Fibroblast of peridontal ligament (primary cell): ENCODE data around the gene NCAN.
"Not testable (repeated sequence)": the region's sequence is repeated elsewhere in the genome, so short reads cannot be mapped to it uniquely, and the experiment has no call there.

ENCODE experiments used
- DNase-seq: peaks from one replicate; pipeline ENCODE4 v3.0.0-alpha.2; 2010; ENCODE audit errors: extremely low read depth

The NCAN gene

GRCh38 chr19:19224150-19224851 lies 12.5 kb downstream of the NCAN start:
- no peak for DNase-seq

GRCh38 chr19:19224852-19225494 lies 13.2 kb downstream of the NCAN start:
- DNase-seq, result peak; percentile 25

GRCh38 chr19:19226204-19226603 lies 14.4 kb downstream of the NCAN start:
- DNase-seq, result no peak

GRCh38 chr19:19226663-19227062 lies 14.9 kb downstream of the NCAN start:
- DNase-seq, result no peak

- DNase-seq, result no peak
Measured at GRCh38 chr19:19227217-19227616, 15.5 kb downstream of the NCAN start.

GRCh38 chr19:19229701-19230100 lies 17.9 kb downstream of the NCAN start:
- no peak for DNase-seq

GRCh38 chr19:19230999-19231398 lies 19.2 kb downstream of the NCAN start:
- no peak for DNase-seq

GRCh38 chr19:19232261-19232721 lies 20.5 kb downstream of the NCAN start:
- DNase-seq, result no peak

- no peak for DNase-seq
Measured at GRCh38 chr19:19234220-19234816, 22.6 kb downstream of the NCAN start.

- DNase-seq, result no peak
Measured at GRCh38 chr19:19236173-19236572, 24.4 kb downstream of the NCAN start.

- no peak for DNase-seq
Measured at GRCh38 chr19:19238126-19238894, 26.6 kb downstream of the NCAN start.

GRCh38 chr19:19239675-19240074 lies 27.9 kb downstream of the NCAN start:
- no peak for DNase-seq

- DNase-seq, result no peak
Measured at GRCh38 chr19:19240476-19240875, 28.7 kb downstream of the NCAN start.

- DNase-seq, result no peak
Measured at GRCh38 chr19:19250196-19250801, 38.5 kb downstream of the NCAN start.

- not testable (repeated sequence) for DNase-seq
Measured at GRCh38 chr19:19253409-19253808, 41.7 kb downstream of the NCAN start.

- no peak for DNase-seq
Measured at GRCh38 chr19:19256072-19256969, 44.6 kb downstream of the NCAN start.

- no peak for DNase-seq
Measured at GRCh38 chr19:19257137-19257536, 45.4 kb downstream of the NCAN start.

- no peak for DNase-seq
Measured at GRCh38 chr19:19257836-19258588, 46.3 kb downstream of the NCAN start.

- DNase-seq, result no peak
Measured at GRCh38 chr19:19258589-19259338, 47.0 kb downstream of the NCAN start.
